ENCODE results near the gene AK3. TPM values are rescaled to one million over a fixed set of nuclear protein-coding genes. Genes with fewer than 3 reads are reported as not detected.
"Not testable (repeated sequence)": the region's sequence is repeated elsewhere in the genome, so short reads cannot be mapped to it uniquely, and the experiment has no call there.

The AK3 gene
- total RNA-seq, 1 experiment from 2014 or later, result 41.5 TPM

- Histone ChIP-seq H3K18ac (ENCODE audit: insufficient read length, low read depth, low read length) (no peak overlapping the region), H3K23me2 (ENCODE audit: insufficient read length, low read depth, low read length, poor library complexity, severe bottlenecking) (no peaks in the 10 kb centered on the region), H2BK15ac (ENCODE audit: low read depth, low read length) (no peak overlapping the region), H3K79me1 (ENCODE audit: insufficient read depth, low read depth, low read length, poor library complexity, severe bottlenecking) (no peaks in the 10 kb centered on the region), H2BK20ac (ENCODE audit: low read depth, low read length, poor library complexity, severe bottlenecking) (no peak overlapping the region), H2BK120ac (ENCODE audit: low read depth, low read length, poor library complexity, severe bottlenecking) (no peak overlapping the region), H3K56ac (ENCODE audit: insufficient read length, low read depth, low read length) (no peak overlapping the region), H2BK12ac (ENCODE audit: insufficient read length, low read depth, low read length) (no peak overlapping the region), H2AFZ (ENCODE audit: low read length) (no peak overlapping the region), H2BK5ac (ENCODE audit: insufficient read length, low read length) (no peak overlapping the region), H3K4ac (ENCODE audit: low read depth, low read length) (no peak overlapping the region), H3T11ph (ENCODE audit: low read length) (no peak overlapping the region), H3K4me1 (ENCODE audit: insufficient read depth, low read length) (no peaks in the 10 kb centered on the region), H3K27ac (ENCODE audit: insufficient read length, low read depth, low read length) (no peak overlapping the region), H3K14ac (ENCODE audit: insufficient read depth, low read length) (no peak overlapping the region), H3K4me2 (ENCODE audit: insufficient read depth, insufficient read length, low read length) (no peak overlapping the region), H3K27me3 (ENCODE audit: insufficient read depth, low read length) (no peaks in the 10 kb centered on the region), H3K79me2 (ENCODE audit: insufficient read depth, low read length) (no peaks in the 10 kb centered on the region), H4K20me1 (ENCODE audit: control insufficient read depth, insufficient read depth, insufficient read length) (no peaks in the 10 kb centered on the region), H2AK5ac (ENCODE audit: insufficient read length, low read length) (no peak overlapping the region), H3K9me3 (ENCODE audit: control insufficient read depth, low read depth, low read length) (no peaks in the 10 kb centered on the region), H3K23ac (ENCODE audit: insufficient read length, low read depth, low read length) (no peak overlapping the region), H4K91ac (ENCODE audit: insufficient read length, low read depth, low read length) (no peak overlapping the region), H4K8ac (replicated peaks; ENCODE audit: insufficient read length, low read depth, low read length) (no peak overlapping the region), H3K9ac (ENCODE audit: extremely low read depth, insufficient read length, low read length) (no peak overlapping the region), H4K5ac (ENCODE audit: insufficient read length, low read depth, low read length) (no peak overlapping the region)
- Mint-ChIP-seq H3K4me3 (no peak overlapping the region), H3K27ac (no peak overlapping the region), H3K27me3 (ENCODE audit: low read depth) (peaks cover 3% of the 10 kb centered on the region; the same call in 1 of the 2 replicates), H3K9me3 (no peaks in the 10 kb centered on the region), H3K4me1 (peaks cover 9 to 10% of the 10 kb centered on the region in 2 experiments), H3K36me3 (ENCODE audit: insufficient read depth in 1 of 3, low read depth in 3 of 3) (no peaks in the 10 kb centered on the region; a peak in 1 of 7 replicates)
- no CpG with 5 or more reads among the region's 1 CpG for WGBS (ENCODE audit: extremely low coverage, insufficient read length, low lambda C conversion rate)
- TF ChIP-seq CTCF (conservative IDR thresholded peaks at IDR 0.05), result no peak
- DNase-seq, result no peak
Measured at GRCh38 chr9:4780651-4781050, 39.6 kb upstream of the AK3 start.

- WGBS (ENCODE audit: extremely low coverage, insufficient read length, low lambda C conversion rate), result no CpG with 5 or more reads among the region's 2 CpGs
Measured at GRCh38 chr9:4774958-4775357, 34.0 kb upstream of the AK3 start.

More at GRCh38 chr9:4774958-4775357, 34.0 kb upstream of the AK3 start:
- not testable (repeated sequence) for DNase-seq; H3K4me1 ChIP-seq (ENCODE audit: insufficient read depth, low read length); H3K79me2 ChIP-seq (ENCODE audit: insufficient read depth, low read length); H3K4me1 Mint-ChIP-seq; H2AK5ac ChIP-seq (ENCODE audit: insufficient read length, low read length); H3K27me3 ChIP-seq (ENCODE audit: insufficient read depth, low read length); H2BK20ac ChIP-seq (ENCODE audit: low read depth, low read length, poor library complexity, severe bottlenecking); H3T11ph ChIP-seq (ENCODE audit: low read length); H2BK120ac ChIP-seq (ENCODE audit: low read depth, low read length, poor library complexity, severe bottlenecking); H3K9me3 ChIP-seq (ENCODE audit: control insufficient read depth, low read depth, low read length); H4K20me1 ChIP-seq (ENCODE audit: control insufficient read depth, insufficient read depth, insufficient read length); H3K18ac ChIP-seq (ENCODE audit: insufficient read length, low read depth, low read length); H3K4ac ChIP-seq (ENCODE audit: low read depth, low read length); H3K36me3 Mint-ChIP-seq (ENCODE audit: insufficient read depth in 1 of 3, low read depth in 3 of 3); H3K56ac ChIP-seq (ENCODE audit: insufficient read length, low read depth, low read length); H4K8ac ChIP-seq (replicated peaks; ENCODE audit: insufficient read length, low read depth, low read length); H3K4me3 Mint-ChIP-seq; H3K14ac ChIP-seq (ENCODE audit: insufficient read depth, low read length); H2AFZ ChIP-seq (ENCODE audit: low read length); H3K9ac ChIP-seq (ENCODE audit: extremely low read depth, insufficient read length, low read length); H3K27ac Mint-ChIP-seq; H2BK15ac ChIP-seq (ENCODE audit: low read depth, low read length); H3K23me2 ChIP-seq (ENCODE audit: insufficient read length, low read depth, low read length, poor library complexity, severe bottlenecking); H3K9me3 Mint-ChIP-seq; H3K27me3 Mint-ChIP-seq (ENCODE audit: low read depth); H2BK5ac ChIP-seq (ENCODE audit: insufficient read length, low read length); H3K27ac ChIP-seq (ENCODE audit: insufficient read length, low read depth, low read length); H3K23ac ChIP-seq (ENCODE audit: insufficient read length, low read depth, low read length); H4K91ac ChIP-seq (ENCODE audit: insufficient read length, low read depth, low read length); H3K79me1 ChIP-seq (ENCODE audit: insufficient read depth, low read depth, low read length, poor library complexity, severe bottlenecking); H2BK12ac ChIP-seq (ENCODE audit: insufficient read length, low read depth, low read length); H3K4me2 ChIP-seq (ENCODE audit: insufficient read depth, insufficient read length, low read length); H4K5ac ChIP-seq (ENCODE audit: insufficient read length, low read depth, low read length)
